ENCODE data around the gene KIF1B.

DNA sequence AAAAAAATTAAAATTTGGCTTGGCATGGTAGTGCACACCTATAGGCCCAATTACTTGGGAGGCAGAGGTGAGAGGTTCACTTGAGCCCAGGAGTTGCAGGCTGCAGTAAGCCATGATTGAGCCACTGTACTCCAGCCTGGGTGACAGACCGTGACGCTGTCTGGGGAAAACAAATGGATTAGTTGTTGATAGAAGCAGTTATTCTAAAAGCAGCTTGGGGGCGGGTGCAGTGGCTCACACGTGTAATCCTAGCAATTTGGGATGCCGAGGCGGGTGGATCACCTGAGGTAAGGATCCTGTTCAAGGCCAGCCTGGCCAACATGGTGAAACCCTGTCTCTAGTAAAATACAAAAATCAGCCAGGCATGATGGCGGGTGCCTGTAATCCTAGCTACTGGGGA is 40.3 kb downstream of the KIF1B start:
- no peak for TF ChIP-seq POLR2A (IDR thresholded peaks at IDR 0.05)
- TF ChIP-seq, protein P1, sequence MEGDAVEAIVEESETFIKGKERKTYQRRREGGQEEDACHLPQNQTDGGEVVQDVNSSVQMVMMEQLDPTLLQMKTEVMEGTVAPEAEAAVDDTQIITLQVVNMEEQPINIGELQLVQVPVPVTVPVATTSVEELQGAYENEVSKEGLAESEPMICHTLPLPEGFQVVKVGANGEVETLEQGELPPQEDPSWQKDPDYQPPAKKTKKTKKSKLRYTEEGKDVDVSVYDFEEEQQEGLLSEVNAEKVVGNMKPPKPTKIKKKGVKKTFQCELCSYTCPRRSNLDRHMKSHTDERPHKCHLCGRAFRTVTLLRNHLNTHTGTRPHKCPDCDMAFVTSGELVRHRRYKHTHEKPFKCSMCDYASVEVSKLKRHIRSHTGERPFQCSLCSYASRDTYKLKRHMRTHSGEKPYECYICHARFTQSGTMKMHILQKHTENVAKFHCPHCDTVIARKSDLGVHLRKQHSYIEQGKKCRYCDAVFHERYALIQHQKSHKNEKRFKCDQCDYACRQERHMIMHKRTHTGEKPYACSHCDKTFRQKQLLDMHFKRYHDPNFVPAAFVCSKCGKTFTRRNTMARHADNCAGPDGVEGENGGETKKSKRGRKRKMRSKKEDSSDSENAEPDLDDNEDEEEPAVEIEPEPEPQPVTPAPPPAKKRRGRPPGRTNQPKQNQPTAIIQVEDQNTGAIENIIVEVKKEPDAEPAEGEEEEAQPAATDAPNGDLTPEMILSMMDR (IDR thresholded peaks at IDR 0.05), result no peak

Measured in right lobe of liver (tissue), 4 donors.